ENCODE results near the gene HSD11B1L. TPM values are rescaled to one million over a fixed set of nuclear protein-coding genes. Genes with fewer than 3 reads are reported as not detected.

HSD11B1L gene
- total RNA-seq, 2 donors from 2014 or later: 10.3 to 12.6 TPM

GRCh38 chr19:5707576-5708575 lies 27.0 kb downstream of the HSD11B1L start:
- Histone ChIP-seq H3K4me3 (no peak overlapping the region), H3K4me1 (no peaks in the 10 kb centered on the region), H3K36me3 (peaks cover 76% of the 10 kb centered on the region), H3K27me3 (no peaks in the 10 kb centered on the region), H3K9me3 (no peaks in the 10 kb centered on the region), H3K27ac (no peak overlapping the region)
- DNase-seq (ENCODE audit: low spot score): no peak
- TF ChIP-seq CTCF (IDR thresholded peaks at IDR 0.05): no peak

GRCh38 chr19:5711025-5711424 lies 30.2 kb downstream of the HSD11B1L start:
- H3K27me3 ChIP-seq: no peaks in the 10 kb centered on the region
- H3K4me3 ChIP-seq: no peak overlapping the region
- no peak for TF ChIP-seq CTCF (IDR thresholded peaks at IDR 0.05)
- no peaks in the 10 kb centered on the region for H3K9me3 ChIP-seq
- no peak for DNase-seq (ENCODE audit: low spot score)
- peaks cover 53% of the 10 kb centered on the region for H3K36me3 ChIP-seq
- no peak overlapping the region for H3K27ac ChIP-seq
- no peaks in the 10 kb centered on the region for H3K4me1 ChIP-seq

- Histone ChIP-seq H3K4me1 (no peaks in the 10 kb centered on the region), H3K9me3 (no peaks in the 10 kb centered on the region), H3K4me3 (no peak overlapping the region), H3K27me3 (no peaks in the 10 kb centered on the region), H3K36me3 (peaks cover 46% of the 10 kb centered on the region), H3K27ac (no peak overlapping the region)
- TF ChIP-seq CTCF (IDR thresholded peaks at IDR 0.05): no peak
- no peak for DNase-seq (ENCODE audit: low spot score)
Measured at GRCh38 chr19:5711713-5712161, 30.9 kb downstream of the HSD11B1L start.

GRCh38 chr19:5713228-5713627 lies 32.4 kb downstream of the HSD11B1L start:
- Histone ChIP-seq H3K36me3 (peaks cover 34% of the 10 kb centered on the region), H3K27me3 (no peaks in the 10 kb centered on the region), H3K27ac (no peak overlapping the region), H3K4me1 (peaks cover 0 to 4% of the 10 kb centered on the region in 2 donors), H3K4me3 (no peak overlapping the region), H3K9me3 (no peaks in the 10 kb centered on the region)
- no peak for TF ChIP-seq CTCF (IDR thresholded peaks at IDR 0.05)
- DNase-seq (ENCODE audit: low spot score): no peak

- Histone ChIP-seq H3K27ac (no peak overlapping the region), H3K9me3 (no peaks in the 10 kb centered on the region), H3K27me3 (no peaks in the 10 kb centered on the region), H3K4me1 (peaks cover 0 to 18% of the 10 kb centered on the region in 2 donors), H3K36me3 (peaks cover 32% of the 10 kb centered on the region), H3K4me3 (no peak overlapping the region)
- no peak for DNase-seq (ENCODE audit: low spot score)
- TF ChIP-seq CTCF (IDR thresholded peaks at IDR 0.05): no peak
Measured at GRCh38 chr19:5714816-5715215, 34.0 kb downstream of the HSD11B1L start.

Measured in right atrium auricular region (tissue), 2 donors.